WTC11 (cell line): ENCODE results near the gene TTC4. TPM values are rescaled to one million over a fixed set of nuclear protein-coding genes. Genes with fewer than 3 reads are reported as not detected.

Experiments
- ATF1 ChIP-seq: sonication (generic); formaldehyde crosslinking; IDR thresholded peaks from 2 replicates; pipeline ENCODE4 v1.8.1; 2023; ENCODE audit warnings: mild to moderate bottlenecking, moderate library complexity, missing genetic modification reagents
- CREB1 ChIP-seq: sonication (generic); formaldehyde crosslinking; IDR thresholded peaks from 2 replicates; pipeline ENCODE4 v1.8.0; 2023; ENCODE audit warnings: mild to moderate bottlenecking, missing genetic modification reagents
- CREM ChIP-seq: sonication (generic); formaldehyde crosslinking; IDR thresholded peaks from 2 replicates; pipeline ENCODE4 v1.8.1; 2022; ENCODE audit warnings: mild to moderate bottlenecking, missing genetic modification reagents, moderate library complexity
- ETV6 ChIP-seq: sonication (generic); formaldehyde crosslinking; IDR thresholded peaks from 2 replicates; pipeline ENCODE4 v1.8.1; 2022; ENCODE audit warnings: mild to moderate bottlenecking, missing genetic modification reagents
- FOXJ3 ChIP-seq: sonication (generic); formaldehyde crosslinking; IDR thresholded peaks from 2 replicates; pipeline ENCODE4 v1.9.0; 2021; ENCODE audit warnings: missing genetic modification reagents, mild to moderate bottlenecking, borderline replicate concordance
- FOXP4 ChIP-seq: sonication (generic); formaldehyde crosslinking; IDR thresholded peaks from 2 replicates; pipeline ENCODE4 v1.8.0; 2022; ENCODE audit warnings: mild to moderate bottlenecking, missing genetic modification reagents
- GRHL2 ChIP-seq: fragments of 250-450 bp; sonication (Bioruptor Pico); IDR thresholded peaks from 2 replicates; pipeline ENCODE4 v1.8.0; 2022; ENCODE audit warnings: mild to moderate bottlenecking, moderate library complexity; ENCODE audit not compliant: insufficient replicate concordance, severe bottlenecking
- GTF2I ChIP-seq: fragments of 250-450 bp; sonication (Bioruptor Pico); conservative IDR thresholded peaks from 2 replicates; pipeline ENCODE4 v1.4.0; 2021; ENCODE audit warnings: mild to moderate bottlenecking
- IRF1 ChIP-seq: sonication (generic); formaldehyde crosslinking; IDR thresholded peaks from 2 replicates; pipeline ENCODE4 v1.8.0; 2023; ENCODE audit warnings: missing genetic modification reagents
- JUN ChIP-seq: sonication (generic); formaldehyde crosslinking; IDR thresholded peaks from 2 replicates; pipeline ENCODE4 v1.8.0; 2023; ENCODE audit warnings: mild to moderate bottlenecking, missing genetic modification reagents
- KAT7 ChIP-seq: sonication (generic); formaldehyde crosslinking; IDR thresholded peaks from 2 replicates; pipeline ENCODE4 v1.8.1; 2023; ENCODE audit warnings: missing genetic modification reagents, mild to moderate bottlenecking, borderline replicate concordance
- MXD4 ChIP-seq: fragments of 250-450 bp; sonication (Bioruptor Pico); IDR thresholded peaks from 2 replicates; pipeline ENCODE4 v1.8.0; 2021; ENCODE audit warnings: mild to moderate bottlenecking, moderate library complexity, borderline replicate concordance
- NFE2L1 ChIP-seq: sonication (generic); formaldehyde crosslinking; IDR thresholded peaks from 2 replicates; pipeline ENCODE4 v1.8.1; 2023; ENCODE audit warnings: missing genetic modification reagents
- NFYB ChIP-seq: sonication (generic); formaldehyde crosslinking; conservative IDR thresholded peaks from 2 replicates; pipeline ENCODE4 v1.8.0; 2022; ENCODE audit warnings: low read depth, missing genetic modification reagents
- NR3C1 ChIP-seq: sonication (generic); formaldehyde crosslinking; conservative IDR thresholded peaks from 2 replicates; pipeline ENCODE4 v1.8.1; 2023; ENCODE audit warnings: low read depth, mild to moderate bottlenecking, missing genetic modification reagents
- PRRX2 ChIP-seq: fragments of 250-450 bp; sonication (Bioruptor Pico); IDR thresholded peaks from 2 replicates; pipeline ENCODE4 v1.8.0; 2021; ENCODE audit warnings: mild to moderate bottlenecking
- RELA ChIP-seq: sonication (generic); formaldehyde crosslinking; IDR thresholded peaks from 2 replicates; pipeline ENCODE4 v1.8.1; 2022; ENCODE audit warnings: missing genetic modification reagents, mild to moderate bottlenecking, borderline replicate concordance
- TCF7 ChIP-seq: sonication (generic); formaldehyde crosslinking; IDR thresholded peaks from 2 replicates; pipeline ENCODE4 v1.8.0; 2022; ENCODE audit warnings: mild to moderate bottlenecking, low read depth, missing genetic modification reagents, moderate library complexity
- TEAD4 ChIP-seq: sonication (generic); formaldehyde crosslinking; IDR thresholded peaks from 2 replicates; pipeline ENCODE4 v1.8.0; 2022; ENCODE audit warnings: mild to moderate bottlenecking, missing genetic modification reagents
- TP53 ChIP-seq: sonication (generic); formaldehyde crosslinking; IDR thresholded peaks from 2 replicates; pipeline ENCODE4 v1.8.1; 2023; ENCODE audit warnings: mild to moderate bottlenecking, missing genetic modification reagents
- ZNF317 ChIP-seq: sonication (generic); formaldehyde crosslinking; IDR thresholded peaks from 2 replicates; pipeline ENCODE4 v1.8.1; 2023; ENCODE audit warnings: low read depth, mild to moderate bottlenecking, moderate library complexity, missing genetic modification reagents, borderline replicate concordance
- ZNF396 ChIP-seq: fragments of 250-450 bp; sonication (Bioruptor Pico); IDR thresholded peaks from 2 replicates; pipeline ENCODE4 v1.8.0; 2021; ENCODE audit warnings: mild to moderate bottlenecking, moderate library complexity, borderline replicate concordance
- ZNF532 ChIP-seq: fragments of 250-450 bp; sonication (Bioruptor Pico); IDR thresholded peaks from 2 replicates; pipeline ENCODE4 v1.9.0; 2021; ENCODE audit warnings: mild to moderate bottlenecking, borderline replicate concordance
- total RNA-seq: library from RNA; stranded (reverse); gene quantifications from 3 replicates; pipeline ENCODE4 v1.2.3, GENCODE V29; 2021
- TF ChIP-seq, protein P1 (sequence below): sonication (generic); formaldehyde crosslinking; conservative IDR thresholded peaks from 2 replicates; pipeline ENCODE4 v1.8.1; 2022; ENCODE audit warnings: mild to moderate bottlenecking, missing genetic modification reagents
- TF ChIP-seq, protein P2 (sequence below): sonication (generic); formaldehyde crosslinking; IDR thresholded peaks from 2 replicates; pipeline ENCODE4 v1.8.1; 2023; ENCODE audit warnings: mild to moderate bottlenecking, missing genetic modification reagents, moderate library complexity
- TF ChIP-seq, protein P3 (sequence below): sonication (generic); formaldehyde crosslinking; IDR thresholded peaks from 2 replicates; pipeline ENCODE4 v1.8.1; 2022; ENCODE audit warnings: mild to moderate bottlenecking, missing genetic modification reagents, moderate library complexity, borderline replicate concordance
- TF ChIP-seq, protein P4 (sequence below): fragments of 250-450 bp; sonication (Bioruptor Pico); IDR thresholded peaks from 2 replicates; pipeline ENCODE4 v1.9.0; 2021; ENCODE audit warnings: mild to moderate bottlenecking

TTC4 gene
- total RNA-seq, 1 experiment from 2014 or later: 18.8 TPM

- TF ChIP-seq NFE2L1 (CRISPR knock-in tag) (peak; percentile 95), TP53 (peak; percentile 97), TCF7 (CRISPR knock-in tag) (peak; percentile 95; the same call in 1 of the 2 replicates), TEAD4 (CRISPR knock-in tag) (peak; percentile 74; the same call in 1 of the 2 replicates), NFYB (CRISPR knock-in tag) (peak; percentile 34; the same call in 1 of the 2 replicates), CREB1 (CRISPR knock-in tag) (peak; percentile 96), ZNF396 (CRISPR knock-in tag) (no peak), FOXP4 (CRISPR knock-in tag) (peak; percentile 89; the same call in 1 of the 2 replicates), ZNF532 (CRISPR knock-in tag) (no peak), GRHL2 (CRISPR knock-in tag) (no peak), ATF1 (0 out of 2 replicates have a peak, but pooled peaks have one; percentile 52), JUN (CRISPR knock-in tag) (peak; percentile 97), MXD4 (CRISPR knock-in tag) (no peak), CREM (CRISPR knock-in tag) (no peak; the same call in 1 of the 2 replicates), KAT7 (CRISPR knock-in tag) (no peak), ETV6 (CRISPR knock-in tag) (peak; percentile 92), NR3C1 (CRISPR knock-in tag) (peak; percentile 60; the same call in 1 of the 2 replicates), PRRX2 (CRISPR knock-in tag) (no peak), FOXJ3 (CRISPR knock-in tag) (no peak), ZNF317 (CRISPR knock-in tag) (peak; percentile 63; the same call in 1 of the 2 replicates), GTF2I (no peak), RELA (peak; percentile 94), IRF1 (CRISPR knock-in tag) (peak; percentile 93)
- TF ChIP-seq, protein P1, sequence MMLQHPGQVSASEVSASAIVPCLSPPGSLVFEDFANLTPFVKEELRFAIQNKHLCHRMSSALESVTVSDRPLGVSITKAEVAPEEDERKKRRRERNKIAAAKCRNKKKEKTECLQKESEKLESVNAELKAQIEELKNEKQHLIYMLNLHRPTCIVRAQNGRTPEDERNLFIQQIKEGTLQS (CRISPR knock-in tag): peak; percentile 94
- TF ChIP-seq, protein P2, sequence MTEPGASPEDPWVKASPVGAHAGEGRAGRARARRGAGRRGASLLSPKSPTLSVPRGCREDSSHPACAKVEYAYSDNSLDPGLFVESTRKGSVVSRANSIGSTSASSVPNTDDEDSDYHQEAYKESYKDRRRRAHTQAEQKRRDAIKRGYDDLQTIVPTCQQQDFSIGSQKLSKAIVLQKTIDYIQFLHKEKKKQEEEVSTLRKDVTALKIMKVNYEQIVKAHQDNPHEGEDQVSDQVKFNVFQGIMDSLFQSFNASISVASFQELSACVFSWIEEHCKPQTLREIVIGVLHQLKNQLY: 0 out of 2 replicates have a peak, but pooled peaks have one; percentile 74
- TF ChIP-seq, protein P3, sequence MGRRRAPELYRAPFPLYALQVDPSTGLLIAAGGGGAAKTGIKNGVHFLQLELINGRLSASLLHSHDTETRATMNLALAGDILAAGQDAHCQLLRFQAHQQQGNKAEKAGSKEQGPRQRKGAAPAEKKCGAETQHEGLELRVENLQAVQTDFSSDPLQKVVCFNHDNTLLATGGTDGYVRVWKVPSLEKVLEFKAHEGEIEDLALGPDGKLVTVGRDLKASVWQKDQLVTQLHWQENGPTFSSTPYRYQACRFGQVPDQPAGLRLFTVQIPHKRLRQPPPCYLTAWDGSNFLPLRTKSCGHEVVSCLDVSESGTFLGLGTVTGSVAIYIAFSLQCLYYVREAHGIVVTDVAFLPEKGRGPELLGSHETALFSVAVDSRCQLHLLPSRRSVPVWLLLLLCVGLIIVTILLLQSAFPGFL (CRISPR knock-in tag): peak; percentile 72; the same call in 1 of the 2 replicates
- TF ChIP-seq, protein P4, sequence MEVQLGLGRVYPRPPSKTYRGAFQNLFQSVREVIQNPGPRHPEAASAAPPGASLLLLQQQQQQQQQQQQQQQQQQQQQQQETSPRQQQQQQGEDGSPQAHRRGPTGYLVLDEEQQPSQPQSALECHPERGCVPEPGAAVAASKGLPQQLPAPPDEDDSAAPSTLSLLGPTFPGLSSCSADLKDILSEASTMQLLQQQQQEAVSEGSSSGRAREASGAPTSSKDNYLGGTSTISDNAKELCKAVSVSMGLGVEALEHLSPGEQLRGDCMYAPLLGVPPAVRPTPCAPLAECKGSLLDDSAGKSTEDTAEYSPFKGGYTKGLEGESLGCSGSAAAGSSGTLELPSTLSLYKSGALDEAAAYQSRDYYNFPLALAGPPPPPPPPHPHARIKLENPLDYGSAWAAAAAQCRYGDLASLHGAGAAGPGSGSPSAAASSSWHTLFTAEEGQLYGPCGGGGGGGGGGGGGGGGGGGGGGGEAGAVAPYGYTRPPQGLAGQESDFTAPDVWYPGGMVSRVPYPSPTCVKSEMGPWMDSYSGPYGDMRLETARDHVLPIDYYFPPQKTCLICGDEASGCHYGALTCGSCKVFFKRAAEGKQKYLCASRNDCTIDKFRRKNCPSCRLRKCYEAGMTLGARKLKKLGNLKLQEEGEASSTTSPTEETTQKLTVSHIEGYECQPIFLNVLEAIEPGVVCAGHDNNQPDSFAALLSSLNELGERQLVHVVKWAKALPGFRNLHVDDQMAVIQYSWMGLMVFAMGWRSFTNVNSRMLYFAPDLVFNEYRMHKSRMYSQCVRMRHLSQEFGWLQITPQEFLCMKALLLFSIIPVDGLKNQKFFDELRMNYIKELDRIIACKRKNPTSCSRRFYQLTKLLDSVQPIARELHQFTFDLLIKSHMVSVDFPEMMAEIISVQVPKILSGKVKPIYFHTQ: no peak
These were observed 65.5 kb downstream of the TTC4 start (continued) for GRCh38 chr1:54781023-54781723.
